Astrocyte (in vitro differentiated cells and primary cell): ENCODE data around the gene GPR15.

Source experiments
- EZH2 ChIP-seq: IDR thresholded peaks from 2 replicates; pipeline ENCODE4 v1.6.1; 2012; ENCODE audit warnings: mild to moderate bottlenecking, low read length, inconsistent platforms; ENCODE audit not compliant: insufficient read depth
- TF ChIP-seq, protein P1 (sequence below): IDR thresholded peaks from 2 replicates; pipeline ENCODE4 v1.5.1; 2011; ENCODE audit warnings: low read depth, mild to moderate bottlenecking, inconsistent platforms, low read length, moderate library complexity; ENCODE audit not compliant: insufficient read depth

DNA sequence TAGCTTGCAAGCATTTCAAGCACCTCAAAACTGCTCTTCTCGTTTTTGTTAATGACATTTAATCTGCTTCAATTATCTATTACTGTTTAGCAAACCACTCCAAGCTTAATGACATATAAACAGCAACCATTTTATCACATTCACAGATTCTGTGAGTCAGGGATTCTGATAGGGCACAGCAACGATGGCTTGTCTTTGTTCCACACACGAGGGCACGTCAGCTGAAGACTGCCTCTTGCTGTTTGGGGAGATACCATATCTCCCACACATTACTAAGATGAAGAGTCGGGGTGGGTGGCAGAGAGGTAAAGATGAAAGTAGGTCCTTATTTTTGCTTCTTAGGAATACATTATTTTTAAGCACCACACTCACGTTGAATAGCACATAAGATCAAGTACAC lies 42.4 kb downstream of the GPR15 start:
- TF ChIP-seq, protein P1, sequence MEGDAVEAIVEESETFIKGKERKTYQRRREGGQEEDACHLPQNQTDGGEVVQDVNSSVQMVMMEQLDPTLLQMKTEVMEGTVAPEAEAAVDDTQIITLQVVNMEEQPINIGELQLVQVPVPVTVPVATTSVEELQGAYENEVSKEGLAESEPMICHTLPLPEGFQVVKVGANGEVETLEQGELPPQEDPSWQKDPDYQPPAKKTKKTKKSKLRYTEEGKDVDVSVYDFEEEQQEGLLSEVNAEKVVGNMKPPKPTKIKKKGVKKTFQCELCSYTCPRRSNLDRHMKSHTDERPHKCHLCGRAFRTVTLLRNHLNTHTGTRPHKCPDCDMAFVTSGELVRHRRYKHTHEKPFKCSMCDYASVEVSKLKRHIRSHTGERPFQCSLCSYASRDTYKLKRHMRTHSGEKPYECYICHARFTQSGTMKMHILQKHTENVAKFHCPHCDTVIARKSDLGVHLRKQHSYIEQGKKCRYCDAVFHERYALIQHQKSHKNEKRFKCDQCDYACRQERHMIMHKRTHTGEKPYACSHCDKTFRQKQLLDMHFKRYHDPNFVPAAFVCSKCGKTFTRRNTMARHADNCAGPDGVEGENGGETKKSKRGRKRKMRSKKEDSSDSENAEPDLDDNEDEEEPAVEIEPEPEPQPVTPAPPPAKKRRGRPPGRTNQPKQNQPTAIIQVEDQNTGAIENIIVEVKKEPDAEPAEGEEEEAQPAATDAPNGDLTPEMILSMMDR: no peak
- TF ChIP-seq EZH2: no peak
